PC-3 (cell line): Measurements from ENCODE around the gene ZNF831. TPM values are rescaled to one million over a fixed set of nuclear protein-coding genes. Genes with fewer than 3 reads are reported as not detected.

Experiments used
- ATAC-seq: fragments of 200-7000 bp; cut with Tn5 transposase; 2 replicates; pipeline ENCODE4 v1.9.1; 2020; ENCODE audit warnings: mild to moderate bottlenecking, moderate library complexity
- BruUV-seq: library from RNA; stranded (reverse); fragments of 400-500 nt; replicated peaks from 2 replicates; lab custom pipeline; 2021; lab: Mats Ljungman, UMichigan
- CTCF ChIA-PET: fragments of 300-600 bp; sonication (Branson Sonifier 250); formaldehyde crosslinking; loops from one replicate; lab custom pipeline; 2022; ENCODE audit warnings: antibody characterized with exemption; lab: Charles Lee
- POLR2A ChIA-PET: fragments of 300-600 bp; sonication (Branson Sonifier 250); formaldehyde crosslinking; loops from one replicate; lab custom pipeline; 2022; ENCODE audit warnings: antibody characterized with exemption; ENCODE audit not compliant: unreplicated experiment; lab: Charles Lee
- DNase-seq: peaks from one replicate; pipeline ENCODE4 v3.0.0-alpha.2; 2015
- H2AFZ ChIP-seq: fragments of 300-600 bp; sonication (generic); 2 replicates; pipeline ENCODE4 v1.6.0; 2016; ENCODE audit warnings: antibody characterized with exemption, low read length
- H3F3A ChIP-seq: fragments of 300-600 bp; sonication (generic); one replicate; pipeline ENCODE4 v1.6.0; 2017; ENCODE audit warnings: antibody characterized with exemption, low read length, control low read depth, mild to moderate bottlenecking; ENCODE audit not compliant: unreplicated experiment
- H3K27ac ChIP-seq: fragments of 300-600 bp; sonication (generic); 2 replicates; pipeline ENCODE4 v1.5.1; 2016; ENCODE audit warnings: mild to moderate bottlenecking, low read length
- H3K27me3 ChIP-seq: fragments of 300-600 bp; sonication (generic); 2 replicates; pipeline ENCODE4 v1.6.1; 2016; ENCODE audit warnings: low read length, mixed read lengths
- H3K36me3 ChIP-seq: fragments of 300-600 bp; sonication (generic); 2 replicates; pipeline ENCODE4 v1.6.1; 2016; ENCODE audit warnings: low read depth, mixed run types, low read length, mixed read lengths
- H3K4me1 ChIP-seq: fragments of 300-600 bp; sonication (generic); 2 replicates; pipeline ENCODE4 v1.5.1; 2016; ENCODE audit warnings: low read length; ENCODE audit not compliant: insufficient read depth
- H3K4me2 ChIP-seq: fragments of 300-600 bp; sonication (generic); 2 replicates; pipeline ENCODE4 v1.6.0; 2016; ENCODE audit warnings: low read length
- H3K4me3 ChIP-seq: fragments of 300-600 bp; sonication (generic); 2 replicates; pipeline ENCODE4 v1.5.1; 2016; ENCODE audit warnings: mild to moderate bottlenecking, low read length, mixed read lengths
- H3K79me2 ChIP-seq: fragments of 300-600 bp; sonication (generic); 2 replicates; pipeline ENCODE4 v1.6.1; 2017; ENCODE audit warnings: low read length, mixed read lengths
- H3K9ac ChIP-seq: fragments of 300-600 bp; sonication (generic); 2 replicates; pipeline ENCODE4 v1.6.0; 2016; ENCODE audit warnings: mild to moderate bottlenecking, low read length
- H3K9me2 ChIP-seq: fragments of 300-600 bp; sonication (generic); replicated peaks from 2 replicates; pipeline ENCODE4 v1.6.1; 2016; ENCODE audit warnings: mixed run types, low read length, mixed read lengths
- H3K9me3 ChIP-seq: fragments of 300-600 bp; sonication (generic); 2 replicates; pipeline ENCODE4 v1.6.1; 2016; ENCODE audit warnings: low read length, mixed read lengths
- H4K20me1 ChIP-seq: fragments of 300-600 bp; sonication (generic); 2 replicates; pipeline ENCODE4 v1.6.1; 2016; ENCODE audit warnings: low read length, mixed read lengths
- EZH2 ChIP-seq: fragments of 300-600 bp; sonication (generic); IDR thresholded peaks from one replicate; pipeline ENCODE4 v1.6.1; 2017; ENCODE audit warnings: antibody characterized with exemption, mild to moderate bottlenecking, low read length; ENCODE audit not compliant: unreplicated experiment
- EZH2phosphoT487 ChIP-seq: fragments of 300-600 bp; sonication (generic); IDR thresholded peaks from 2 replicates; pipeline ENCODE4 v1.6.1; 2018; ENCODE audit warnings: mild to moderate bottlenecking, antibody characterized with exemption, low read length, borderline replicate concordance
- intact Hi-C: fragments of 100-400 bp; cut with micrococcal nuclease; formaldehyde crosslinking; loops from 2 replicates; pipeline ENCODE4 v1.9.0; 2023
- total RNA-seq: library from RNA; depleted of rRNA; stranded (reverse); fragments of >200 nt; gene quantifications from 2 replicates; pipeline ENCODE4 v1.2.3, GENCODE V29; 2014
- TF ChIP-seq, protein P1 (sequence below): fragments of 300-600 bp; sonication (generic); conservative IDR thresholded peaks from 2 replicates; pipeline ENCODE4 v1.5.1; 2017; ENCODE audit warnings: antibody characterized with exemption, low read depth, mild to moderate bottlenecking, low read length

ZNF831 gene
- total RNA-seq, 1 experiment from 2014 or later = not detected

GRCh38 chr20:59265298-59265697, 101.7 kb downstream of the ZNF831 start:
- Histone ChIP-seq H3K9me2 (no peaks in the 10 kb centered on the region), H3K27me3 (peaks cover 89% of the 10 kb centered on the region), H3K9me3 (no peaks in the 10 kb centered on the region), H3K4me1 (no peaks in the 10 kb centered on the region), H3K4me3 (no peak overlapping the region), H3K36me3 (no peaks in the 10 kb centered on the region), H3K9ac (no peak overlapping the region), H3F3A (no peaks in the 10 kb centered on the region), H3K27ac (no peak overlapping the region), H4K20me1 (no peaks in the 10 kb centered on the region), H2AFZ (no peak overlapping the region), H3K79me2 (no peaks in the 10 kb centered on the region), H3K4me2 (no peak overlapping the region)
- ATAC-seq = no peak
- intact Hi-C loops = no loop called here
- CTCF ChIA-PET = no interaction called here
- no TSS peak for BruUV-seq
- TF ChIP-seq, protein P1, sequence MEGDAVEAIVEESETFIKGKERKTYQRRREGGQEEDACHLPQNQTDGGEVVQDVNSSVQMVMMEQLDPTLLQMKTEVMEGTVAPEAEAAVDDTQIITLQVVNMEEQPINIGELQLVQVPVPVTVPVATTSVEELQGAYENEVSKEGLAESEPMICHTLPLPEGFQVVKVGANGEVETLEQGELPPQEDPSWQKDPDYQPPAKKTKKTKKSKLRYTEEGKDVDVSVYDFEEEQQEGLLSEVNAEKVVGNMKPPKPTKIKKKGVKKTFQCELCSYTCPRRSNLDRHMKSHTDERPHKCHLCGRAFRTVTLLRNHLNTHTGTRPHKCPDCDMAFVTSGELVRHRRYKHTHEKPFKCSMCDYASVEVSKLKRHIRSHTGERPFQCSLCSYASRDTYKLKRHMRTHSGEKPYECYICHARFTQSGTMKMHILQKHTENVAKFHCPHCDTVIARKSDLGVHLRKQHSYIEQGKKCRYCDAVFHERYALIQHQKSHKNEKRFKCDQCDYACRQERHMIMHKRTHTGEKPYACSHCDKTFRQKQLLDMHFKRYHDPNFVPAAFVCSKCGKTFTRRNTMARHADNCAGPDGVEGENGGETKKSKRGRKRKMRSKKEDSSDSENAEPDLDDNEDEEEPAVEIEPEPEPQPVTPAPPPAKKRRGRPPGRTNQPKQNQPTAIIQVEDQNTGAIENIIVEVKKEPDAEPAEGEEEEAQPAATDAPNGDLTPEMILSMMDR = no peak
- TF ChIP-seq EZH2 = no peak
- TF ChIP-seq EZH2phosphoT487 = no peak
- POLR2A ChIA-PET = no interaction called here
- no peak for DNase-seq

GRCh38 chr20:59268870-59269269, 105.2 kb downstream of the ZNF831 start:
- no peak overlapping the region for H3K4me2 ChIP-seq
- ATAC-seq (no peak), DNase-seq (no peak)
- H3K4me3 ChIP-seq = no peak overlapping the region
- H3K36me3 ChIP-seq = no peaks in the 10 kb centered on the region
- H3K9me2 ChIP-seq = no peaks in the 10 kb centered on the region
- no peaks in the 10 kb centered on the region for H3K79me2 ChIP-seq
- intact Hi-C loops = no loop called here
- no peaks in the 10 kb centered on the region for H4K20me1 ChIP-seq
- H3K27ac ChIP-seq = no peak overlapping the region
- ChIA-PET POLR2A (no interaction called here), CTCF (no interaction called here)
- TF ChIP-seq, protein P1 = no peak
- TF ChIP-seq EZH2phosphoT487 (no peak), EZH2 (no peak)
- no TSS peak for BruUV-seq
- no peaks in the 10 kb centered on the region for H3K9me3 ChIP-seq
- no peaks in the 10 kb centered on the region for H3K4me1 ChIP-seq
- no peak overlapping the region for H3K9ac ChIP-seq
- H2AFZ ChIP-seq = no peak overlapping the region
- H3F3A ChIP-seq = no peaks in the 10 kb centered on the region
- peaks cover 91% of the 10 kb centered on the region for H3K27me3 ChIP-seq

GRCh38 chr20:59269411-59270025, 105.9 kb downstream of the ZNF831 start:
- ATAC-seq = no peak
- H2AFZ ChIP-seq = no peak overlapping the region
- no TSS peak for BruUV-seq
- no peaks in the 10 kb centered on the region for H3K9me3 ChIP-seq
- H4K20me1 ChIP-seq = no peaks in the 10 kb centered on the region
- ChIA-PET POLR2A (no interaction called here), CTCF (no interaction called here)
- no peaks in the 10 kb centered on the region for H3F3A ChIP-seq
- intact Hi-C loops = no loop called here
- no peaks in the 10 kb centered on the region for H3K36me3 ChIP-seq
- peaks cover 91% of the 10 kb centered on the region for H3K27me3 ChIP-seq
- no peak overlapping the region for H3K4me3 ChIP-seq
- H3K9me2 ChIP-seq = no peaks in the 10 kb centered on the region
- no peak for TF ChIP-seq EZH2phosphoT487
- TF ChIP-seq EZH2 = no peak
- TF ChIP-seq, protein P1 = no peak
- DNase-seq = no peak
- H3K4me2 ChIP-seq = no peak overlapping the region
- H3K79me2 ChIP-seq = no peaks in the 10 kb centered on the region
- H3K27ac ChIP-seq = no peak overlapping the region
- no peak overlapping the region for H3K9ac ChIP-seq
- H3K4me1 ChIP-seq = no peaks in the 10 kb centered on the region
